Esophagus squamous epithelium (tissue), 5 donors: ENCODE results near the gene GTF2F1. TPM values are rescaled to one million over a fixed set of nuclear protein-coding genes. Genes with fewer than 3 reads are reported as not detected.

Experiments used
- DNase-seq: peaks from one replicate; lab custom pipeline; 2025; lab: John Stamatoyannopoulos, UW
- H3K27ac ChIP-seq, 4 donors: fragments of 200-600 bp; sonication (generic); one replicate each; pipeline ENCODE4 v1.5.1; 2016 to 2019; ENCODE audit warnings: mild to moderate bottlenecking in 1 of 4
- H3K27me3 ChIP-seq, 4 donors: fragments of 200-600 bp; sonication (generic); 1 replicate in 3 of 4; 2 replicates in 1 of 4; pipeline versions ENCODE4 v1.5.1 to v1.6.0; 2017 to 2021; ENCODE audit warnings: antibody characterized with exemption in 1 of 4
- H3K36me3 ChIP-seq, 3 donors: fragments of 200-600 bp; sonication (generic); one replicate each; pipeline ENCODE4 v1.5.1; 2016 to 2019
- H3K4me1 ChIP-seq, 3 donors: fragments of 200-600 bp; sonication (generic); one replicate each; pipeline ENCODE4 v1.5.1; 2017 to 2019
- H3K4me3 ChIP-seq, 4 donors: fragments of 200-600 bp; sonication (generic); 1 replicate in 3 of 4; 2 replicates in 1 of 4; pipeline ENCODE4 v1.5.1; 2016 to 2019; ENCODE audit warnings: mild to moderate bottlenecking in 2 of 4, moderate library complexity in 1 of 4
- H3K9me3 ChIP-seq, 3 donors: fragments of 200-600 bp; sonication (generic); one replicate each; pipeline ENCODE4 v1.5.1; 2016 to 2019
- CTCF ChIP-seq, 6 experiments: fragments of 450-650 bp in 4 of 6; fragments of 200-600 bp in 2 of 6; sonication (generic) in 2 of 6; IDR thresholded peaks; one replicate each; pipeline ENCODE4 v1.5.1; 2016 to 2019; ENCODE audit warnings: antibody characterized with exemption in 6 of 6, mild to moderate bottlenecking in 4 of 6, moderate library complexity in 4 of 6
- POLR2A ChIP-seq, 4 donors: fragments of 450-650 bp; IDR thresholded peaks; one replicate each; pipeline ENCODE4 v1.6.1; 2017; ENCODE audit warnings: antibody characterized with exemption in 4 of 4, mild to moderate bottlenecking in 4 of 4, moderate library complexity in 3 of 4
- WGBS, 2 donors: methylation state at CpG; one replicate each; pipeline ENCODE4 v1.1.5; 2018; 5-methylcytosine and 5-hydroxymethylcytosine counted together
- intact Hi-C: fragments of 100-400 bp; cut with DNase I; formaldehyde crosslinking; loops from one replicate; pipeline ENCODE4 v1.15.0; 2022
- small RNA-seq, 4 donors: library from RNA; depleted of rRNA; stranded (forward); fragments of <200 nt; gene quantifications; one replicate each; pipeline ENCODE3, GENCODE V24; 2016
- total RNA-seq, 4 donors: library from RNA; depleted of rRNA; stranded (reverse); fragments of >200 nt; gene quantifications; one replicate each; pipeline ENCODE4 v1.1.0, GENCODE V29; 2016
- donor health status: DM: yes; HTN: yes; CAD: no.

Gene GTF2F1
- total RNA-seq, 4 donors from 2014 or later: 28.0 to 51.3 (median 43.5) TPM

GRCh38 chr19:6334490-6335285 is 58.3 kb downstream of the GTF2F1 start:
- no peak overlapping the region for H3K4me3 ChIP-seq
- no peaks in the 10 kb centered on the region for H3K36me3 ChIP-seq
- no peak overlapping the region for H3K27ac ChIP-seq
- no peak for DNase-seq
- WGBS, 2 donors: 84 to 93% methylated on average over 6 of the region's 6 CpGs
- no peaks in the 10 kb centered on the region for H3K9me3 ChIP-seq
- intact Hi-C loops: no loop called here
- TF ChIP-seq CTCF (IDR thresholded peaks at IDR 0.05) (no peak), POLR2A (IDR thresholded peaks at IDR 0.05) (no peak)
- peaks cover 0 to 8% (median 0%) of the 10 kb centered on the region in 4 donors for H3K27me3 ChIP-seq
- H3K4me1 ChIP-seq: peaks cover 0 to 18% (median 5%) of the 10 kb centered on the region in 3 donors

DNA sequence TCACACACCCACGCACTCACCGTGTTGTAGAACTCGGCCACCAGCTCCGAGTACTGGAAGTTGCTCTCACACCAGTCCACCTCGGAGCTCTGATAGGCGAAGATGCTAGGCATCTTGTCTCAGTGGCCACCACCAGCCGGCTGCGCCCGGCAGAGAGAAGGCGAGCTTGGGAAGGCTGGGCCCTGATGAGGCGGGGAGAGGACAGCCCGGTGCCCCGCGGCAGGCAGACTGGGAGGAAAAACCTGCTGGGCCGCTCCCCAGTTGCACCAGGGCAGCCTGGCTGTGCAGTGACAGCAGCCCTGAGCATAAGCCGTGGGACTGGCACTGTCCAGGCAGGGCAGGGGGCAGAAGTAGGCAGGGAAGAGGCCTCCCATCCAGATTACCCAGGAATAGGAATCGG is 59.5 kb downstream of the GTF2F1 start, which contains the start of gene ACER1:
ACER1 (minus strand) TSS at position 174 of the 400 bp plus-strand sequence; CDS start at position 113, 61 bp downstream.
- WGBS, 2 donors: 37 to 71% methylated on average over 6 to 17 of the region's 17 CpGs
- no peak for TF ChIP-seq CTCF (IDR thresholded peaks at IDR 0.05)
- TF ChIP-seq POLR2A (IDR thresholded peaks at IDR 0.05): no peak
- DNase-seq: no peak
- intact Hi-C loops: no loop called here
- Histone ChIP-seq H3K36me3 (no peaks in the 10 kb centered on the region), H3K4me3 (peak within 1 kb of the TSS in 1 of 4 donors; percentile 6), H3K4me1 (peaks cover 0 to 18% (median 5%) of the 10 kb centered on the region in 3 donors), H3K27me3 (peaks cover 0 to 8% (median 0%) of the 10 kb centered on the region in 4 donors), H3K27ac (peak within 1 kb of the TSS in 2 of 4 donors; percentile 14 to 47), H3K9me3 (no peaks in the 10 kb centered on the region)

Small RNA genes within 50 kb of the gene (small RNA-seq; reads per million reads assigned to genes)
- 0 reads per million in 4 donors for gene MIR6790
- gene MIR6885: 0 reads per million in 4 donors

Other genes starting within 250 kb of the GTF2F1 start
- 10 to 100 TPM; 10.3 to 20.1 (median 12.7) TPM for gene MLLT1, start 113.2 kb downstream of the GTF2F1 start, total RNA-seq
- 1 to 10 TPM in 3 of 4 donors, under 1 TPM in 1; 0.53 to 8.1 (median 1.4) TPM for gene ACER1, start 59.6 kb downstream of the GTF2F1 start, total RNA-seq
- 10 to 100 TPM; 70.7 to 75.9 (median 72.3) TPM for gene CLPP, start 31.6 kb downstream of the GTF2F1 start, total RNA-seq
- gene ALKBH7, start 20.4 kb downstream of the GTF2F1 start, total RNA-seq: 10 to 100 TPM; 34.0 to 85.3 (median 50.4) TPM
- gene PSPN, start 17.2 kb downstream of the GTF2F1 start, total RNA-seq: 1 to 10 TPM in 2 of 4 donors, under 1 TPM in 2; 0.76 to 1.3 (median 1.0) TPM
- 100 to 1,000 TPM; 111 to 158 (median 125) TPM for gene KHSRP, start 31.6 kb upstream of the GTF2F1 start, total RNA-seq
- under 1 TPM in 1 of 4 donors, not detected in 3; 0.38 TPM for gene SLC25A41, start 40.6 kb upstream of the GTF2F1 start, total RNA-seq
- 10 to 100 TPM; 41.5 to 95.9 (median 64.0) TPM for gene SLC25A23, start 66.6 kb upstream of the GTF2F1 start, total RNA-seq
- gene CRB3, start 71.1 kb upstream of the GTF2F1 start, total RNA-seq: 10 to 100 TPM; 42.9 to 61.9 (median 56.2) TPM
- 1 to 10 TPM in 2 of 4 donors, under 1 TPM in 2; 0.62 to 4.2 (median 1.2) TPM for gene DENND1C, start 88.6 kb upstream of the GTF2F1 start, total RNA-seq
- gene TUBB4A, start 109.1 kb upstream of the GTF2F1 start, total RNA-seq: 1 to 10 TPM in 1 of 4 donors, not detected in 3; 7.8 TPM
- 10 to 100 TPM in 3 of 4 donors, 1 to 10 TPM in 1; 6.3 to 21.6 (median 17.8) TPM for gene TNFSF9, start 137.9 kb upstream of the GTF2F1 start, total RNA-seq
- gene CD70, start 198.0 kb upstream of the GTF2F1 start, total RNA-seq: 1 to 10 TPM in 1 of 4 donors, not detected in 3; 4.0 TPM